ENCODE results near the gene JAZF1. TPM values are rescaled to one million over a fixed set of nuclear protein-coding genes. Genes with fewer than 3 reads are reported as not detected.

Gene JAZF1
- total and polyA plus RNA-seq, 2 donors (not counting 1 experiment from before 2014, with no cell fraction given): 14.0 to 38.6 TPM

- Mint-ChIP-seq H3K4me3 (no peak overlapping the region), H3K27ac (peak overlapping the region; percentile 2), H3K9me3 (ENCODE audit: insufficient read depth) (no peaks in the 10 kb centered on the region), H3K27me3 (no peaks in the 10 kb centered on the region), H3K4me1 (peaks cover 63% of the 10 kb centered on the region)
- H3K36me3 ChIP-seq (replicated peaks in 1 of 2; ENCODE audit: control extremely low read depth in 1 of 2, control insufficient read depth in 1 of 2, extremely low read depth in 1 of 2, insufficient read depth in 2 of 2, low read length in 1 of 2): peaks cover 0 to 5% of the 10 kb centered on the region in 2 experiments
- H3K79me2 ChIP-seq (ENCODE audit: control insufficient read depth, insufficient read depth, low read length): peaks cover 62% of the 10 kb centered on the region
- H3K4me3 ChIP-seq (ENCODE audit: control extremely low read depth in 1 of 5, extremely low read depth in 1 of 5, insufficient read depth in 1 of 5, low read depth in 2 of 5, low read length in 4 of 5): no peak overlapping the region
- H4K20me1 ChIP-seq (ENCODE audit: control insufficient read depth, insufficient read depth, low read length, poor library complexity, severe bottlenecking): peaks cover 63% of the 10 kb centered on the region
- ATAC-seq (ENCODE audit: low read depth) (no peak), DNase-seq (no peak)
- intact Hi-C loops (cut with micrococcal nuclease): no loop called here
- 80% methylated on average over 11 of the region's 12 CpGs for WGBS (ENCODE audit: insufficient coverage)
- no peak overlapping the region for H3K27ac ChIP-seq (ENCODE audit: low read length in 2 of 2)
- no peaks in the 10 kb centered on the region for H3K9me3 ChIP-seq (ENCODE audit: control extremely low read depth in 1 of 3, control insufficient read depth in 2 of 3, insufficient read depth in 1 of 3, low read length in 2 of 3)
- peaks cover 20 to 36% of the 10 kb centered on the region in 2 donors for H3K4me1 ChIP-seq (ENCODE audit: control insufficient read depth in 2 of 2, insufficient read depth in 2 of 2, low read length in 2 of 2)
- no peaks in the 10 kb centered on the region for H3K27me3 ChIP-seq (replicated peaks in 1 of 4; ENCODE audit: control extremely low read depth in 1 of 4, control insufficient read depth in 3 of 4, insufficient read depth in 4 of 4, low read length in 3 of 4)
- H3K9ac ChIP-seq (ENCODE audit: low read length): no peak overlapping the region
- H2AFZ ChIP-seq (ENCODE audit: insufficient read depth, low read depth, low read length, poor library complexity, severe bottlenecking): no peak overlapping the region
- ChIA-PET POLR2A (no interaction called here), CTCF (interaction anchor here (1.2 kb wide), 1 partner anchor 775 kb away, joined by 3 read pairs; no protein-coding TSS in a partner anchor)
- TF ChIP-seq CTCF (IDR thresholded peaks at IDR 0.05) (no peak), EZH2 (IDR thresholded peaks at IDR 0.05; ENCODE audit: borderline replicate concordance, insufficient read depth, low read depth, low read length, poor library complexity, severe bottlenecking) (no peak)
- no peak overlapping the region for H3K4me2 ChIP-seq (replicated peaks; ENCODE audit: low read depth, low read length, poor library complexity, severe bottlenecking)
Measured at GRCh38 chr7:27971171-27971812, 209.3 kb downstream of the JAZF1 start.

GRCh38 chr7:27970350-27970749 lies 210.2 kb downstream of the JAZF1 start:
- peaks cover 65% of the 10 kb centered on the region for H4K20me1 ChIP-seq (ENCODE audit: control insufficient read depth, insufficient read depth, low read length, poor library complexity, severe bottlenecking)
- DNase-seq: no peak
- H3K4me3 ChIP-seq (ENCODE audit: control extremely low read depth in 1 of 5, extremely low read depth in 1 of 5, insufficient read depth in 1 of 5, low read depth in 2 of 5, low read length in 4 of 5): no peak overlapping the region
- H3K4me3 Mint-ChIP-seq: no peak overlapping the region
- H3K27ac Mint-ChIP-seq: no peak overlapping the region
- peaks cover 0 to 5% of the 10 kb centered on the region in 2 experiments for H3K36me3 ChIP-seq (replicated peaks in 1 of 2; ENCODE audit: control extremely low read depth in 1 of 2, control insufficient read depth in 1 of 2, extremely low read depth in 1 of 2, insufficient read depth in 2 of 2, low read length in 1 of 2)
- WGBS (ENCODE audit: insufficient coverage): no CpG with 5 or more reads among the region's 4 CpGs
- H3K27me3 ChIP-seq (replicated peaks in 1 of 4; ENCODE audit: control extremely low read depth in 1 of 4, control insufficient read depth in 3 of 4, insufficient read depth in 4 of 4, low read length in 3 of 4): no peaks in the 10 kb centered on the region
- no peaks in the 10 kb centered on the region for H3K9me3 Mint-ChIP-seq (ENCODE audit: insufficient read depth)
- no peak overlapping the region for H2AFZ ChIP-seq (ENCODE audit: insufficient read depth, low read depth, low read length, poor library complexity, severe bottlenecking)
- H3K79me2 ChIP-seq (ENCODE audit: control insufficient read depth, insufficient read depth, low read length): peaks cover 71% of the 10 kb centered on the region
- no peaks in the 10 kb centered on the region for H3K9me3 ChIP-seq (ENCODE audit: control extremely low read depth in 1 of 3, control insufficient read depth in 2 of 3, insufficient read depth in 1 of 3, low read length in 2 of 3)
- TF ChIP-seq CTCF (IDR thresholded peaks at IDR 0.05) (no peak), EZH2 (IDR thresholded peaks at IDR 0.05; ENCODE audit: borderline replicate concordance, insufficient read depth, low read depth, low read length, poor library complexity, severe bottlenecking) (no peak)
- peaks cover 27 to 44% of the 10 kb centered on the region in 2 donors for H3K4me1 ChIP-seq (ENCODE audit: control insufficient read depth in 2 of 2, insufficient read depth in 2 of 2, low read length in 2 of 2)
- ChIA-PET POLR2A (no interaction called here), CTCF (no interaction called here)
- no peak overlapping the region for H3K9ac ChIP-seq (ENCODE audit: low read length)
- ATAC-seq (ENCODE audit: low read depth): no peak
- H3K27ac ChIP-seq (ENCODE audit: low read length in 2 of 2): no peak overlapping the region
- intact Hi-C loops (cut with micrococcal nuclease): no loop called here
- peaks cover 72% of the 10 kb centered on the region for H3K4me1 Mint-ChIP-seq
- H3K4me2 ChIP-seq (replicated peaks; ENCODE audit: low read depth, low read length, poor library complexity, severe bottlenecking): no peak overlapping the region
- no peaks in the 10 kb centered on the region for H3K27me3 Mint-ChIP-seq

All from B cell (primary cell).